H1 (cell line): ENCODE measurements around the gene PTPN13. TPM values are rescaled to one million over a fixed set of nuclear protein-coding genes. Genes with fewer than 3 reads are reported as not detected.

ENCODE experiments used
- CTCF ChIA-PET: fragments of 300-600 bp; sonication (Branson Sonifier 250); formaldehyde crosslinking; loops from one replicate; lab custom pipeline; 2021; ENCODE audit not compliant: partially characterized antibody; lab: Charles Lee
- POLR2A ChIA-PET: fragments of 300-600 bp; sonication (Branson Sonifier 250); formaldehyde crosslinking; loops from one replicate; lab custom pipeline; 2021; ENCODE audit warnings: inconsistent platforms; ENCODE audit not compliant: partially characterized antibody; lab: Charles Lee
- DNase-seq, 2 experiments: peaks; one replicate each; pipeline versions ENCODE4 v3.0.0 to v3.0.0-alpha.2; 2010 to 2022; ENCODE audit warnings: low spot score in 2 of 2, low read depth in 1 of 2, mixed read lengths in 1 of 2
- FAIRE-seq: peaks from 2 replicates; lab custom pipeline; 2011; peaks lifted over from hg19 to GRCh38; lab: Jason Lieb, UNC
- H2AFZ ChIP-seq: 2 replicates; pipeline ENCODE4 v1.8.1; 2012; ENCODE audit warnings: low read length, inconsistent platforms
- H2AK5ac ChIP-seq: 2 replicates; pipeline ENCODE4 v1.6.1; 2013; ENCODE audit warnings: low read depth, low read length
- H2BK120ac ChIP-seq: replicated peaks from 2 replicates; pipeline ENCODE3; 2013; ENCODE audit warnings: low read depth, low read length, inconsistent platforms
- H2BK12ac ChIP-seq: 2 replicates; pipeline ENCODE4 v1.6.1; 2013; ENCODE audit warnings: low read depth, low read length
- H2BK15ac ChIP-seq: 2 replicates; pipeline ENCODE4 v1.6.1; 2013; ENCODE audit warnings: low read length
- H2BK20ac ChIP-seq: 2 replicates; pipeline ENCODE4 v1.6.1; 2013; ENCODE audit warnings: low read length
- H2BK5ac ChIP-seq: 2 replicates; pipeline ENCODE4 v1.6.1; 2013; ENCODE audit warnings: low read depth, low read length
- H3K14ac ChIP-seq: 2 replicates; pipeline ENCODE4 v1.6.1; 2013; ENCODE audit warnings: inconsistent platforms; ENCODE audit not compliant: insufficient read length
- H3K18ac ChIP-seq: 2 replicates; pipeline ENCODE4 v1.6.1; 2013; ENCODE audit warnings: low read length; ENCODE audit errors: extremely low read depth
- H3K23ac ChIP-seq: 2 replicates; pipeline ENCODE4 v1.6.1; 2013; ENCODE audit warnings: inconsistent platforms; ENCODE audit not compliant: insufficient read length
- H3K23me2 ChIP-seq: 2 replicates; pipeline ENCODE4 v1.6.1; 2013; ENCODE audit warnings: low read depth, low read length
- H3K27ac ChIP-seq: 2 replicates; pipeline ENCODE4 v1.6.1; 2011; ENCODE audit warnings: low read depth, low read length, inconsistent platforms
- H3K27me3 ChIP-seq, 4 experiments: replicated peaks in 1 of 4; 1 replicate in 1 of 4; 2 replicates in 3 of 4; pipeline versions ENCODE4 v1.6.1 to v1.8.1; 2011 to 2013; ENCODE audit warnings: low read length in 3 of 4, mild to moderate bottlenecking in 3 of 4, inconsistent platforms in 2 of 4, mixed read lengths in 2 of 4, moderate library complexity in 1 of 4; ENCODE audit not compliant: control insufficient read depth in 3 of 4, insufficient read depth in 3 of 4; ENCODE audit errors: extremely low read depth in 1 of 4
- H3K36me3 ChIP-seq, 4 experiments: 2 replicates each; pipeline versions ENCODE4 v1.6.1 to v1.8.1; 2011 to 2013; ENCODE audit warnings: mild to moderate bottlenecking in 4 of 4, low read length in 3 of 4, moderate library complexity in 2 of 4, control low read depth in 1 of 4, inconsistent platforms in 1 of 4; ENCODE audit not compliant: insufficient read depth in 4 of 4, control insufficient read depth in 2 of 4
- H3K4ac ChIP-seq: replicated peaks from 2 replicates; pipeline ENCODE3; 2013; ENCODE audit warnings: low read length, low read depth, mixed read lengths, inconsistent platforms; ENCODE audit not compliant: insufficient read length
- H3K4me1 ChIP-seq, 4 experiments: replicated peaks in 1 of 4; 1 replicate in 1 of 4; 2 replicates in 3 of 4; pipeline versions ENCODE4 v1.6.1 to v1.8.1; 2011 to 2013; ENCODE audit warnings: low read length in 3 of 4, inconsistent platforms in 2 of 4, mixed read lengths in 1 of 4; ENCODE audit not compliant: insufficient read depth in 4 of 4, control insufficient read depth in 3 of 4
- H3K4me2 ChIP-seq, 2 experiments: 2 replicates each; pipeline versions ENCODE4 v1.6.1 to v1.8.1; 2011 to 2013; ENCODE audit warnings: low read depth in 2 of 2, low read length in 2 of 2, control low read depth in 1 of 2, inconsistent platforms in 1 of 2, mild to moderate bottlenecking in 1 of 2; ENCODE audit not compliant: insufficient read depth in 1 of 2
- H3K4me3 ChIP-seq, 4 experiments: fragments of 200-600, 300-600 bp in 1 of 4; sonication (generic), shearing (Covaris generic), sonication (Bioruptor Twin) in 1 of 4; 2 replicates each; pipeline versions ENCODE4 v1.5.1 to v1.8.1; 2011 to 2016; ENCODE audit warnings: low read length in 4 of 4, low read depth in 3 of 4, control low read depth in 2 of 4, inconsistent platforms in 2 of 4, mild to moderate bottlenecking in 2 of 4, mixed read lengths in 1 of 4, moderate library complexity in 1 of 4; ENCODE audit not compliant: insufficient read depth in 2 of 4; ENCODE audit errors: extremely low read depth in 1 of 4
- H3K56ac ChIP-seq: replicated peaks from 2 replicates; pipeline ENCODE3; 2013; ENCODE audit warnings: low read depth, mild to moderate bottlenecking, mixed read lengths, low read length, inconsistent platforms; ENCODE audit not compliant: insufficient read length
- H3K79me1 ChIP-seq: 2 replicates; pipeline ENCODE4 v1.6.1; 2013; ENCODE audit warnings: low read depth, low read length, control low read depth
- H3K79me2 ChIP-seq, 2 experiments: 2 replicates each; pipeline versions ENCODE4 v1.6.1 to v1.8.1; 2012 to 2013; ENCODE audit warnings: low read length in 2 of 2, mild to moderate bottlenecking in 2 of 2, inconsistent platforms in 1 of 2; ENCODE audit not compliant: insufficient read depth in 2 of 2, control insufficient read depth in 1 of 2
- H3K9ac ChIP-seq, 4 experiments: replicated peaks in 1 of 4; 1 replicate in 1 of 4; 2 replicates in 3 of 4; pipeline versions ENCODE4 v1.6.1 to v1.8.1; 2011 to 2013; ENCODE audit warnings: low read depth in 3 of 4, low read length in 3 of 4, control low read depth in 2 of 4, mild to moderate bottlenecking in 2 of 4, moderate library complexity in 2 of 4, inconsistent platforms in 1 of 4; ENCODE audit errors: extremely low read depth in 1 of 4
- H3K9me3 ChIP-seq, 2 experiments: 2 replicates each; pipeline versions ENCODE4 v1.6.1 to v1.8.1; 2012 to 2013; ENCODE audit warnings: mild to moderate bottlenecking in 2 of 2, moderate library complexity in 2 of 2, control low read depth in 1 of 2, inconsistent platforms in 1 of 2, low read depth in 1 of 2, low read length in 1 of 2, mixed read lengths in 1 of 2; ENCODE audit not compliant: insufficient read depth in 2 of 2
- H4K20me1 ChIP-seq, 2 experiments: replicated peaks in 1 of 2; 2 replicates each; pipeline versions ENCODE3 to v1.8.1; 2011 to 2013; ENCODE audit warnings: inconsistent platforms in 2 of 2, low read length in 2 of 2, mild to moderate bottlenecking in 1 of 2; ENCODE audit not compliant: insufficient read depth in 2 of 2, control insufficient read depth in 1 of 2
- H4K5ac ChIP-seq: 2 replicates; pipeline ENCODE4 v1.6.1; 2013; ENCODE audit warnings: low read length, low read depth, mixed read lengths, inconsistent platforms; ENCODE audit not compliant: insufficient read length
- H4K8ac ChIP-seq: 2 replicates; pipeline ENCODE4 v1.8.0; 2013; ENCODE audit warnings: mild to moderate bottlenecking, moderate library complexity, low read length, inconsistent platforms; ENCODE audit not compliant: insufficient read depth; ENCODE audit errors: extremely low read depth
- H4K91ac ChIP-seq: replicated peaks from 2 replicates; pipeline ENCODE3; 2013; ENCODE audit warnings: low read length, mixed read lengths, inconsistent platforms; ENCODE audit not compliant: insufficient read length
- ATF2 ChIP-seq: IDR thresholded peaks from 2 replicates; pipeline ENCODE4 v1.6.1; 2012; ENCODE audit warnings: low read length, inconsistent platforms
- BACH1 ChIP-seq: IDR thresholded peaks from 2 replicates; pipeline ENCODE4 v1.6.1; 2012; ENCODE audit warnings: low read length, improper control_type of control experiment
- CEBPB ChIP-seq: IDR thresholded peaks from 2 replicates; pipeline ENCODE4 v1.6.1; 2012; ENCODE audit warnings: low read depth, low read length
- EGR1 ChIP-seq: IDR thresholded peaks from 2 replicates; pipeline ENCODE4 v1.6.1; 2011; ENCODE audit warnings: low read depth, low read length, borderline replicate concordance
- HDAC2 ChIP-seq, 2 experiments: fragments of 300-600 bp in 1 of 2; sonication (generic) in 1 of 2; IDR thresholded peaks; 2 replicates each; pipeline ENCODE4 v1.6.1; 2011 to 2012; ENCODE audit warnings: low read depth in 2 of 2, low read length in 2 of 2, mild to moderate bottlenecking in 2 of 2, moderate library complexity in 2 of 2, borderline replicate concordance in 1 of 2, inconsistent platforms in 1 of 2
- HDAC6 ChIP-seq: IDR thresholded peaks from one replicate; pipeline ENCODE4 v1.7.1; 2012; ENCODE audit warnings: low read depth, mild to moderate bottlenecking, inconsistent platforms, low read length, moderate library complexity
- NANOG ChIP-seq: IDR thresholded peaks from 2 replicates; pipeline ENCODE4 v1.6.1; 2011; ENCODE audit warnings: low read length, low read depth, mild to moderate bottlenecking, inconsistent platforms; ENCODE audit not compliant: insufficient read depth, poor library complexity, severe bottlenecking
- NRF1 ChIP-seq: IDR thresholded peaks from 2 replicates; pipeline ENCODE4 v1.6.1; 2011; ENCODE audit warnings: mild to moderate bottlenecking, low read depth, low read length, improper control_type of control experiment
- POLR2AphosphoS5 ChIP-seq: IDR thresholded peaks from 2 replicates; pipeline ENCODE4 v1.6.1; 2011; ENCODE audit warnings: low read depth, low read length
- RBBP5 ChIP-seq: IDR thresholded peaks from 2 replicates; pipeline ENCODE4 v1.7.1; 2012; ENCODE audit warnings: low read depth, mild to moderate bottlenecking, inconsistent platforms, low read length, moderate library complexity, borderline replicate concordance
- RNF2 ChIP-seq: fragments of 200-900, 300-1000 bp; sonication (generic); IDR thresholded peaks from 2 replicates; pipeline ENCODE4 v1.7.1; 2016; ENCODE audit warnings: borderline replicate concordance, low read depth, mild to moderate bottlenecking, antibody characterized with exemption, low read length; ENCODE audit not compliant: poor library complexity, severe bottlenecking; ENCODE audit errors: missing control alignments
- SP2 ChIP-seq: IDR thresholded peaks from 2 replicates; pipeline ENCODE4 v1.6.1; 2012; ENCODE audit warnings: mild to moderate bottlenecking, low read length, inconsistent platforms
- polyA plus RNA-seq, 7 experiments: library from polyadenylated mRNA; depleted of rRNA in 3 of 7; stranded (reverse) in 5 of 7; unstranded in 2 of 7; fragments of >200 nt in 5 of 7; fragments of 200-250 nt in 2 of 7; gene quantifications; 1 replicate in 5 of 7; 2 replicates in 1 of 7; 4 replicates in 1 of 7; pipeline versions ENCODE4 v1.2.1 to v1.2.3, GENCODE V29; 2011 to 2013; ENCODE audit warnings: missing spikeins in 2 of 7, mixed read lengths in 2 of 7
- total RNA-seq: library from RNA; stranded (reverse); fragmentation: NEBNext Ultra II Directional; extraction: Animal tissue kit (Norgen Biotek cat#: 25700); gene quantifications from 2 replicates; pipeline ENCODE4 v1.2.1, GENCODE V29; 2021

The PTPN13 gene
- total and polyA plus RNA-seq, 2 of the 8 experiments (the other 6 are each of a cell fraction or from before 2014, with no cell fraction given) = 12.7 to 57.9 TPM

GRCh38 chr4:86627462-86628135, 33.5 kb downstream of the PTPN13 start:
- ChIA-PET POLR2A (no interaction called here), CTCF (no interaction called here)
- no peak overlapping the region for H2BK20ac ChIP-seq
- H3K4ac ChIP-seq = no peak overlapping the region
- no peak overlapping the region for H3K14ac ChIP-seq
- no peak overlapping the region for H3K4me3 ChIP-seq
- no peak overlapping the region for H3K27ac ChIP-seq
- peaks cover 0 to 62% of the 10 kb centered on the region in 2 experiments; a peak in 2 of 4 replicates for H3K79me2 ChIP-seq
- no peak overlapping the region for H2BK12ac ChIP-seq
- H2BK120ac ChIP-seq = no peak overlapping the region
- H3K4me2 ChIP-seq = no peak overlapping the region
- peaks cover 0 to 2% (median 0%) of the 10 kb centered on the region in 4 experiments; a peak in 1 of 7 replicates for H3K4me1 ChIP-seq
- H2BK5ac ChIP-seq = no peak overlapping the region
- no peaks in the 10 kb centered on the region for H3K27me3 ChIP-seq
- DNase-seq (no peak), FAIRE-seq (no peak)
- H2AFZ ChIP-seq = no peak overlapping the region
- no peaks in the 10 kb centered on the region for H4K20me1 ChIP-seq
- peaks cover 2% of the 10 kb centered on the region; the same call in 1 of the 2 replicates for H3K79me1 ChIP-seq
- no peak overlapping the region for H2AK5ac ChIP-seq
- no peaks in the 10 kb centered on the region for H3K23me2 ChIP-seq
- H3K18ac ChIP-seq = no peak overlapping the region
- H3K9me3 ChIP-seq = no peaks in the 10 kb centered on the region
- no peak overlapping the region for H4K91ac ChIP-seq
- H3K9ac ChIP-seq = no peak overlapping the region
- no peak overlapping the region for H2BK15ac ChIP-seq
- H4K5ac ChIP-seq = no peak overlapping the region
- no peak overlapping the region for H3K56ac ChIP-seq
- no peak overlapping the region for H4K8ac ChIP-seq
- H3K36me3 ChIP-seq = no peaks in the 10 kb centered on the region
- no peak overlapping the region for H3K23ac ChIP-seq
- TF ChIP-seq RNF2 (no peak), NANOG (no peak), BACH1 (no peak), NRF1 (no peak), ATF2 (no peak), HDAC2 (IDR thresholded peaks at IDR 0.05; ENCODE audit: borderline replicate concordance in 1 of 2, low read depth in 2 of 2, low read length in 2 of 2) (no peak), EGR1 (no peak), RBBP5 (no peak), SP2 (no peak), CEBPB (no peak), HDAC6 (no peak), POLR2AphosphoS5 (no peak)
